Activated T-cell treated with anti-CD3 and anti-CD28 coated beads, Interleukin-2, amount 50 U/mL, for 4 hours (primary cell): Measurements from ENCODE around the gene KRT28. TPM values are rescaled to one million over a fixed set of nuclear protein-coding genes. Genes with fewer than 3 reads are reported as not detected.
"Not testable (repeated sequence)": the region's sequence is repeated elsewhere in the genome, so short reads cannot be mapped to it uniquely, and the experiment has no call there.

ENCODE experiments used
- ATAC-seq, 2 donors: fragments of 200-7000 bp; cut with Tn5 transposase; one replicate each; pipeline ENCODE4 v1.10.0; 2021
- DNase-seq: peaks from one replicate; pipeline ENCODE4 v3.0.0-alpha.2; 2020
- H3K27me3 Mint-ChIP-seq: one replicate; pipeline ENCODE4 v1.8.0; 2021; ENCODE audit warnings: low read depth, mixed read lengths
- H3K36me3 Mint-ChIP-seq: one replicate; pipeline ENCODE4 v1.8.0; 2022; ENCODE audit warnings: mixed read lengths; ENCODE audit not compliant: insufficient read depth
- H3K4me1 Mint-ChIP-seq: one replicate; pipeline ENCODE4 v1.8.0; 2021; ENCODE audit warnings: low read depth, mixed read lengths
- H3K4me3 Mint-ChIP-seq: one replicate; pipeline ENCODE4 v1.8.0; 2021; ENCODE audit warnings: mild to moderate bottlenecking, moderate library complexity, mixed read lengths
- H3K9me3 Mint-ChIP-seq: one replicate; pipeline ENCODE4 v1.8.0; 2021; ENCODE audit warnings: mixed read lengths
- total RNA-seq, 3 donors: library from RNA; stranded (reverse); gene quantifications; one replicate each; pipeline ENCODE4 v1.2.1, GENCODE V29; 2021

Gene KRT28
- total RNA-seq, 3 donors from 2014 or later, result not detected

GRCh38 chr17:40824015-40824832 is 24.5 kb upstream of the KRT28 start:
- peaks cover 15% of the 10 kb centered on the region for H3K36me3 Mint-ChIP-seq
- H3K27me3 Mint-ChIP-seq, result peaks cover 14% of the 10 kb centered on the region
- ATAC-seq (no peak), DNase-seq (no peak)
- H3K9me3 Mint-ChIP-seq, result no peaks in the 10 kb centered on the region
- H3K4me1 Mint-ChIP-seq, result peaks cover 17% of the 10 kb centered on the region
- H3K4me3 Mint-ChIP-seq, result no peak overlapping the region

GRCh38 chr17:40822132-40822812 is 22.5 kb upstream of the KRT28 start, which contains the start of gene KRT10:
TSS of gene KRT10 (minus strand) at chr17:40822614. CDS start at chr17:40822585, 29 bp downstream.
- H3K27me3 Mint-ChIP-seq, result peaks cover 14% of the 10 kb centered on the region
- H3K9me3 Mint-ChIP-seq, result no peaks in the 10 kb centered on the region
- H3K4me1 Mint-ChIP-seq, result peaks cover 23% of the 10 kb centered on the region
- H3K4me3 Mint-ChIP-seq, result no peak within 1 kb of the TSS
- DNase-seq (no peak), ATAC-seq (no peak)
- H3K36me3 Mint-ChIP-seq, result peaks cover 23% of the 10 kb centered on the region

DNA sequence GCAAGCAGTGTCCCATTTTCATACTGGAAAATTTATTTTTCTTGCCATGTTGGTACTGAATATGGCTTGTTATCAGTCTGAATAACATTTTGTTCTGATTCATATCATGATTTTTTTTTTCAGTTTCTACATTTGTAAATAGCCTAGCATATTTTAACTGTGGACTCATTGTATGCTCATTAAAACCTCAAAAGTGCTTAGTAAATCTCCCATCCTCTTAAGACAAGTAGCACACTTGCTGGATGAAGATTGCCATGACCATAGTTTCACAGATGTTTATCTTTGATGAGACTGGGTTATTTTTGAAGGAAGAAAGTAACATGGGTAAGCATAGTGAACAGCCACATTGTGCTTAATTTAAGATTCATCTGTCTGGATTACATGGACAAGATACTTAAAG is 21.8 kb upstream of the KRT28 start:
- Mint-ChIP-seq H3K9me3 (no peaks in the 10 kb centered on the region), H3K36me3 (peaks cover 30% of the 10 kb centered on the region), H3K27me3 (peaks cover 13% of the 10 kb centered on the region), H3K4me1 (peaks cover 23% of the 10 kb centered on the region), H3K4me3 (no peak overlapping the region)
- ATAC-seq (no peak), DNase-seq (no peak)

- peak overlapping the region; percentile 78 for H3K4me3 Mint-ChIP-seq
- no peak for DNase-seq
Observed at GRCh38 chr17:40820228-40820838, 20.6 kb upstream of the KRT28 start.

DNA sequence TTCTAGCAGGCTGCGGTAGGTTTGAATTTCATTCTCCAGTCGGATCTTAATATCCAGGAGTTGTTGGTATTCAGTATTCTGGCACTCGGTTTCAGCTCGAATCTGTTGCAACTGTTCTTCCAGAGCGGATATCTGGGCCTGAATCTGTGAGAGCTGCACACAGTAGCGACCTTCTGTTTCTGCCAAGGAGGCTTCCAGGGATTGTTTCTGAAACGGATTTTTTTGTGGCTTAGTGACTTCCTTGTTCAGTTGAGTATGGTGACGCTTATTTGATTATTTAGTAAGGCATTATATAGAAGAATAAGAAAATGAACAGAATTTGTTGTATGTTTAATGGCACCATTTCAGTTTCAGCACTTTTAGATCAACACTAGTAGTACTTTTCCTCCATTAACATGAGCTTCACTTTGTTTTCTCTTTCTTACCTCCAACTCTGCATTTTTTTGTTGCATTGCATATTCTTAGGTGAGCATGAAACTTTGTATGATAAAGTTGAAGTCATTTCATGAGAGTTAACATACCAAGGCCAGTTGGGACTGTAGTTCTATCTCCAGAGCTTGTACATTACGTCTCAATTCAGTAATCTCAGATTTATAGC is 19.9 kb upstream of the KRT28 start:
- peaks cover 28% of the 10 kb centered on the region for H3K36me3 Mint-ChIP-seq
- no peak for ATAC-seq
- H3K27me3 Mint-ChIP-seq, result peaks cover 9% of the 10 kb centered on the region
- peak overlapping the region; percentile 78 for H3K4me3 Mint-ChIP-seq
- peaks cover 23% of the 10 kb centered on the region for H3K4me1 Mint-ChIP-seq
- H3K9me3 Mint-ChIP-seq, result no peaks in the 10 kb centered on the region
- DNase-seq, result no peak

More at GRCh38 chr17:40820228-40820838, 20.6 kb upstream of the KRT28 start:
- no peak for ATAC-seq
- peaks cover 7% of the 10 kb centered on the region for H3K27me3 Mint-ChIP-seq
- peaks cover 23% of the 10 kb centered on the region for H3K4me1 Mint-ChIP-seq
- H3K9me3 Mint-ChIP-seq, result no peaks in the 10 kb centered on the region
- H3K36me3 Mint-ChIP-seq, result peaks cover 31% of the 10 kb centered on the region

DNA sequence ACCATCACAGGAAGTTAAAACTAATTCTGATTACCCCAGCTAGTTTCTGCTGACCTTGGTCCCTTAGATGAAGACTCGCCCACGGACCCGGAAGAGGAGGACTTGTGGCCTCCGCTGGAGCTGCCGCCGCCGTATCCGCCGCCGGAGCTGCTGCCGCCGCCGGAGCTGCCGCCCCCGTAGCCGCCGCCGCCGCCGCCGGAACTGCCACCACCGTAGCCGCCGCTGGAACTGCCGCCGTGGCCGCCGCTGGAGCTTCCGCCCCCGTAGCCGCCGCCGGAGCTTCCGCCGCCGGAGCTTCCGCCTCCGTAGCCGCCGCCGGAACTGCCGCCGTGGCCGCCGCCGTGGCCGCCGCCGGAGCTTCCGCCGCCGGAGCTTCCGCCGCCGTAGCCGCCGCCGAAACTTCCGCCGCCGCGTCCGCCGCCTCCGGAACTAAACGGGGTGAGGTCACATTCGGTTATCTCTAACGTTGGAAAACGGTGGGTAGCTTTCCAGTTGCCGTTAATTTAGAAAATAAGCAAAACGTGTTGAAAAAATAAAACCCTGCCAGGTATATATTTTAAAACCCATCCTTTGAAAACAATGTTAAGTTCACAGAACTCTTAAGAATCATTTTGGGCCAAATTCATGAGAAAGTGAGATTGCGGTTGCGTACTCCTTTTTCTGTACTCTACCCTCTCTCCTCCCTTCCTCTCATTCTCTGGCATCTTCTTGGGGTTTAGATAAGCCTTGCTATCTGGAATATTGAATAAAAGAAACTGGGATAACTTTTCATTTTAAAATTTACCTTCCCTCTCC is 19.2 kb upstream of the KRT28 start:
- ATAC-seq (peak; percentile 94), DNase-seq (peak; percentile 80)
- Mint-ChIP-seq H3K9me3 (no peaks in the 10 kb centered on the region), H3K36me3 (peaks cover 25% of the 10 kb centered on the region), H3K4me1 (peaks cover 23% of the 10 kb centered on the region), H3K27me3 (peaks cover 12% of the 10 kb centered on the region), H3K4me3 (peak overlapping the region; percentile 87)

DNA sequence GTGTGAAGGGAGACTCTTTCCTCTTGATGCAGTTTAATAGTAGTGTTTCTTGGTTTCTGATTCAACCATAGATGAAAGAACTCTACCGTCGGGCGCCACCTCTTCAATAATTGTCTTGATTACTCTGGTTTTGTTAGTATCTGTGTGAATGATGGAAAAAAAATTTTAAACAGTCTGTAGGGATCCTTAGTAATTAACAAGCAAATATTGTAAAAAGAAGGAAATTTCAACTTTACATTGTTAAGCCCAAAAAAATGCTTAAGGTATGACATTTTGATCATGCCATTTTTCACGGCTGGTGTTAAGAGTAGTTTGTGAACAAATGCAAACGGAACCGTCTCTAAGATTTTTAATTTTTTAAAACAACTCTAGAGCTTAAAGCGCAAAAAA is 18.6 kb upstream of the KRT28 start:
- Mint-ChIP-seq H3K36me3 (peaks cover 25% of the 10 kb centered on the region), H3K4me3 (peak overlapping the region; percentile 87), H3K27me3 (peaks cover 12% of the 10 kb centered on the region), H3K9me3 (no peaks in the 10 kb centered on the region), H3K4me1 (peaks cover 23% of the 10 kb centered on the region)
- ATAC-seq, result no peak
- no peak for DNase-seq

GRCh38 chr17:40817103-40817682 is 17.4 kb upstream of the KRT28 start:
- peaks cover 23% of the 10 kb centered on the region for H3K4me1 Mint-ChIP-seq
- DNase-seq (no peak), ATAC-seq (no peak)
- peak overlapping the region; percentile 65 for H3K4me3 Mint-ChIP-seq
- no peaks in the 10 kb centered on the region for H3K9me3 Mint-ChIP-seq
- peaks cover 21% of the 10 kb centered on the region for H3K27me3 Mint-ChIP-seq
- H3K36me3 Mint-ChIP-seq, result peaks cover 22% of the 10 kb centered on the region

GRCh38 chr17:40816569-40816968 is 16.8 kb upstream of the KRT28 start:
- Mint-ChIP-seq H3K36me3 (peaks cover 21% of the 10 kb centered on the region), H3K4me3 (peak overlapping the region; percentile 65), H3K9me3 (no peaks in the 10 kb centered on the region), H3K4me1 (peaks cover 23% of the 10 kb centered on the region), H3K27me3 (peaks cover 27% of the 10 kb centered on the region)
- no peak for DNase-seq
- ATAC-seq, result no peak

- no peak for ATAC-seq
- peaks cover 22% of the 10 kb centered on the region for H3K4me1 Mint-ChIP-seq
Observed at GRCh38 chr17:40815381-40815780, 15.6 kb upstream of the KRT28 start.

GRCh38 chr17:40814657-40815056 is 14.9 kb upstream of the KRT28 start:
- DNase-seq, H3K9me3 Mint-ChIP-seq, H3K4me3 Mint-ChIP-seq, ATAC-seq: not testable (repeated sequence)
- H3K36me3 Mint-ChIP-seq, result peaks cover 21% of the 10 kb centered on the region
- peaks cover 43% of the 10 kb centered on the region for H3K27me3 Mint-ChIP-seq
- H3K4me1 Mint-ChIP-seq, result peaks cover 14% of the 10 kb centered on the region

More at GRCh38 chr17:40815381-40815780, 15.6 kb upstream of the KRT28 start:
- no peaks in the 10 kb centered on the region for H3K9me3 Mint-ChIP-seq
- no peak overlapping the region for H3K4me3 Mint-ChIP-seq
- H3K36me3 Mint-ChIP-seq, result peaks cover 21% of the 10 kb centered on the region
- no peak for DNase-seq
- peaks cover 35% of the 10 kb centered on the region for H3K27me3 Mint-ChIP-seq

GRCh38 chr17:40813804-40814203 is 14.0 kb upstream of the KRT28 start:
- Mint-ChIP-seq H3K36me3 (peaks cover 21% of the 10 kb centered on the region), H3K27me3 (peaks cover 48% of the 10 kb centered on the region), H3K9me3 (no peaks in the 10 kb centered on the region), H3K4me3 (no peak overlapping the region), H3K4me1 (peaks cover 11% of the 10 kb centered on the region)
- DNase-seq (no peak), ATAC-seq (no peak)

DNA sequence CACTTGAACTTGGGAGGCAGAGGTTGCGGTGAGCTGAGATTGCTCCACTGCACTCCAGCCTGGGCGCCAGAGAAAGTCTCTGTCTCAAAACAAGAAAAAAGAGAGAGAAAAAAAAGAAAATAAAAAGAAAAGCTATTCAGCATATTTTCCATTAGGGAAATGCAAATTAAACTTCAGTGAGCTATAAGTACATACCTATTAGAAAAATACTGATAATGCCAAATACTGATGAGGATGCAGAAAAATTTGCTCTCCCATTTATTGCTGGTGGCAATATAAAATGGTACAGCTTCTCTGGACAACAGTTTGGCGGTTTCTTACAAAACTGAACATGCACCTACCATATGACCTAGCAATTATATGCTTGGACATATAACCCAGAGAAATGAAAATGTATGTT is 12.9 kb upstream of the KRT28 start:
- peaks cover 11% of the 10 kb centered on the region for H3K36me3 Mint-ChIP-seq
- no peak for DNase-seq
- no peak for ATAC-seq
- H3K4me3 Mint-ChIP-seq, result no peak overlapping the region
- peaks cover 3% of the 10 kb centered on the region for H3K4me1 Mint-ChIP-seq
- H3K9me3 Mint-ChIP-seq, result no peaks in the 10 kb centered on the region
- H3K27me3 Mint-ChIP-seq, result peaks cover 55% of the 10 kb centered on the region
